Measurements from ENCODE around the gene GRIP1. TPM values are rescaled to one million over a fixed set of nuclear protein-coding genes. Genes with fewer than 3 reads are reported as not detected.

GRIP1 gene
- total and polyA plus RNA-seq, 2 experiments from 2014 or later, result 7.7 TPM

- TF ChIP-seq EZH2 (IDR thresholded peaks at IDR 0.05; ENCODE audit: borderline replicate concordance) (no peak), EZH2phosphoT487 (IDR thresholded peaks at IDR 0.05; ENCODE audit: low read depth, severe bottlenecking, unreplicated experiment) (no peak)
- TF ChIP-seq, protein P1, sequence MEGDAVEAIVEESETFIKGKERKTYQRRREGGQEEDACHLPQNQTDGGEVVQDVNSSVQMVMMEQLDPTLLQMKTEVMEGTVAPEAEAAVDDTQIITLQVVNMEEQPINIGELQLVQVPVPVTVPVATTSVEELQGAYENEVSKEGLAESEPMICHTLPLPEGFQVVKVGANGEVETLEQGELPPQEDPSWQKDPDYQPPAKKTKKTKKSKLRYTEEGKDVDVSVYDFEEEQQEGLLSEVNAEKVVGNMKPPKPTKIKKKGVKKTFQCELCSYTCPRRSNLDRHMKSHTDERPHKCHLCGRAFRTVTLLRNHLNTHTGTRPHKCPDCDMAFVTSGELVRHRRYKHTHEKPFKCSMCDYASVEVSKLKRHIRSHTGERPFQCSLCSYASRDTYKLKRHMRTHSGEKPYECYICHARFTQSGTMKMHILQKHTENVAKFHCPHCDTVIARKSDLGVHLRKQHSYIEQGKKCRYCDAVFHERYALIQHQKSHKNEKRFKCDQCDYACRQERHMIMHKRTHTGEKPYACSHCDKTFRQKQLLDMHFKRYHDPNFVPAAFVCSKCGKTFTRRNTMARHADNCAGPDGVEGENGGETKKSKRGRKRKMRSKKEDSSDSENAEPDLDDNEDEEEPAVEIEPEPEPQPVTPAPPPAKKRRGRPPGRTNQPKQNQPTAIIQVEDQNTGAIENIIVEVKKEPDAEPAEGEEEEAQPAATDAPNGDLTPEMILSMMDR (IDR thresholded peaks at IDR 0.05; ENCODE audit: poor library complexity), result no peak
- H3K4me1 ChIP-seq (ENCODE audit: insufficient read depth), result no peaks in the 10 kb centered on the region
- no peaks in the 10 kb centered on the region for H3K27me3 ChIP-seq
- no peaks in the 10 kb centered on the region for H3K9me2 ChIP-seq (replicated peaks; ENCODE audit: insufficient read depth)
- no peaks in the 10 kb centered on the region for H3K36me3 ChIP-seq (replicated peaks; ENCODE audit: insufficient read depth, low read depth)
- WGBS (ENCODE audit: low lambda C conversion rate, missing lambda C conversion rate), result 80% methylated on average over 6 of the region's 6 CpGs
- no peaks in the 10 kb centered on the region for H3K79me2 ChIP-seq
- no peak overlapping the region for H3K4me3 ChIP-seq
- no peak for DNase-seq (ENCODE audit: low spot score)
- H3K9me3 ChIP-seq (ENCODE audit: low read depth), result no peaks in the 10 kb centered on the region
- no peaks in the 10 kb centered on the region for H4K20me1 ChIP-seq (ENCODE audit: insufficient read depth, poor library complexity, severe bottlenecking)
- no peak overlapping the region for H3K4me2 ChIP-seq
- no peak overlapping the region for H2AFZ ChIP-seq
- H3K27ac ChIP-seq, result no peak overlapping the region
Measured at GRCh38 chr12:66441905-66442559, 236.8 kb downstream of the GRIP1 start.

DNA sequence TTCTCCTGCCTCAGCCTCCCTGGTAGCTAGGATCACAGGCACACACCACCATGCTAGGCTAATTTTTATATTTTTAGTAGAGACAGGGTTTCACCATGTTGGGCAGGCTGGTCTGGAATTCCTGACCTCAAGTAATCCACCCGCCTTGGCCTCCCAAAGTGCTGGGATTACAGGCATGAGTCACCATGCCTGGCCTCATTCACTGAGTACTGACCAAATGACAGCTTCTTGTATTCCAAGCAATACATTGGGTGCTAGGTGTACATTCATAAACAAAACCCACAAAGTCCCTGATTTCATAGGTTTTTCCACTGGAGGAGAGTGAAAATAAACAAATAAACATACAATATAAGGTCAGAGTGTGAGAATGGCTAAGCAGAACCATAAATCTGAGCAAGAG lies 240.3 kb downstream of the GRIP1 start:
- TF ChIP-seq EZH2 (IDR thresholded peaks at IDR 0.05; ENCODE audit: borderline replicate concordance), result no peak
- TF ChIP-seq EZH2phosphoT487 (IDR thresholded peaks at IDR 0.05; ENCODE audit: low read depth, severe bottlenecking, unreplicated experiment), result no peak
- TF ChIP-seq, protein P1 (IDR thresholded peaks at IDR 0.05; ENCODE audit: poor library complexity), result no peak
- Histone ChIP-seq H3K27me3 (no peaks in the 10 kb centered on the region), H3K4me1 (ENCODE audit: insufficient read depth) (no peaks in the 10 kb centered on the region), H4K20me1 (ENCODE audit: insufficient read depth, poor library complexity, severe bottlenecking) (no peaks in the 10 kb centered on the region), H3K79me2 (no peaks in the 10 kb centered on the region), H3K4me3 (no peak overlapping the region), H3K27ac (no peak overlapping the region), H3K4me2 (no peak overlapping the region), H3K36me3 (replicated peaks; ENCODE audit: insufficient read depth, low read depth) (no peaks in the 10 kb centered on the region), H2AFZ (no peak overlapping the region), H3K9me3 (ENCODE audit: low read depth) (no peaks in the 10 kb centered on the region), H3K9me2 (replicated peaks; ENCODE audit: insufficient read depth) (no peaks in the 10 kb centered on the region)
- DNase-seq (ENCODE audit: low spot score), result no peak
- 73% methylated on average over 1 of the region's 1 CpG for WGBS (ENCODE audit: low lambda C conversion rate, missing lambda C conversion rate)

GRCh38 chr12:66430106-66430505 lies 248.8 kb downstream of the GRIP1 start:
- Histone ChIP-seq H3K9me2 (replicated peaks; ENCODE audit: insufficient read depth) (no peaks in the 10 kb centered on the region), H2AFZ (no peak overlapping the region), H3K4me1 (ENCODE audit: insufficient read depth) (no peaks in the 10 kb centered on the region), H3K79me2 (no peaks in the 10 kb centered on the region), H3K4me2 (no peak overlapping the region), H3K9me3 (ENCODE audit: low read depth) (no peaks in the 10 kb centered on the region), H3K4me3 (no peak overlapping the region), H3K27ac (no peak overlapping the region), H3K36me3 (replicated peaks; ENCODE audit: insufficient read depth, low read depth) (no peaks in the 10 kb centered on the region), H3K27me3 (no peaks in the 10 kb centered on the region), H4K20me1 (ENCODE audit: insufficient read depth, poor library complexity, severe bottlenecking) (no peaks in the 10 kb centered on the region)
- TF ChIP-seq, protein P1 (IDR thresholded peaks at IDR 0.05; ENCODE audit: poor library complexity), result no peak
- TF ChIP-seq EZH2phosphoT487 (IDR thresholded peaks at IDR 0.05; ENCODE audit: low read depth, severe bottlenecking, unreplicated experiment) (no peak), EZH2 (IDR thresholded peaks at IDR 0.05; ENCODE audit: borderline replicate concordance) (no peak)
- DNase-seq (ENCODE audit: low spot score), result no peak
- WGBS (ENCODE audit: low lambda C conversion rate, missing lambda C conversion rate), result 93% methylated on average over 4 of the region's 4 CpGs

Data from hepatocyte (in vitro differentiated cells).